ENCODE results near the gene FIBCD1.

- no peak for TF ChIP-seq CTCF (IDR thresholded peaks at IDR 0.05; ENCODE audit: low read length)
- TF ChIP-seq EZH2 (IDR thresholded peaks at IDR 0.05; ENCODE audit: borderline replicate concordance, low read length) = no peak
These were observed 44.0 kb downstream of the FIBCD1 start for GRCh38 chr9:130895038-130895437.
